ENCODE data around the gene ASXL1. TPM values are rescaled to one million over a fixed set of nuclear protein-coding genes. Genes with fewer than 3 reads are reported as not detected.

The ASXL1 gene
- total and polyA plus RNA-seq, 9 of the 15 experiments (the other 6 are each of a cell fraction or from before 2014, with no cell fraction given) = 6.5 to 65.3 (median 32.3) TPM

GRCh38 chr20:32474967-32475811, 117.1 kb downstream of the ASXL1 start (continued):
- TF ChIP-seq ZFPM2 (CRISPR knock-in tag; IDR thresholded peaks at IDR 0.05) (no peak), ZNF699 (CRISPR knock-in tag; IDR thresholded peaks at IDR 0.05; ENCODE audit: insufficient replicate concordance) (no peak), CXXC5 (CRISPR knock-in tag; IDR thresholded peaks at IDR 0.05) (peak; percentile 85), ZKSCAN1 (IDR thresholded peaks at IDR 0.05; ENCODE audit: low read depth, low read length) (0 out of 2 replicates have a peak, but pooled peaks have one; percentile 10), HSF4 (CRISPR knock-in tag; IDR thresholded peaks at IDR 0.05; ENCODE audit: borderline replicate concordance) (no peak), EP400 (IDR thresholded peaks at IDR 0.05) (peak; percentile 55), CHAMP1 (IDR thresholded peaks at IDR 0.05) (no peak), JUND (IDR thresholded peaks at IDR 0.05; ENCODE audit: borderline replicate concordance, low read depth, low read length) (peak; percentile 31; the same call in 1 of the 2 replicates), JUND (tag; IDR thresholded peaks at IDR 0.05; ENCODE audit: borderline replicate concordance, low read depth, low read length) (no peak; the same call in 2 of the 3 replicates), ZNF512 (tag; IDR thresholded peaks at IDR 0.05) (no peak), TCF3 (CRISPR knock-in tag; IDR thresholded peaks at IDR 0.05) (peak; percentile 58), XRCC3 (IDR thresholded peaks at IDR 0.05) (no peak), ZBTB11 (CRISPR knock-in tag; IDR thresholded peaks at IDR 0.05) (0 out of 6 replicates have a peak, but pooled peaks of 1 of the 3 experiments have one; percentile 12), ERF (CRISPR knock-in tag; IDR thresholded peaks at IDR 0.05) (0 out of 2 replicates have a peak, but pooled peaks have one; percentile 4)
